GM21825 (cell line): ENCODE results near the gene NCK2.

Experiments used
- ATAC-seq: cut with Tn5 transposase; IDR thresholded peaks from one replicate; pipeline ENCODE4 v1.9.1; 2021; ENCODE audit warnings: mild to moderate bottlenecking, moderate library complexity; ENCODE audit not compliant: unreplicated experiment

Gene NCK2

DNA sequence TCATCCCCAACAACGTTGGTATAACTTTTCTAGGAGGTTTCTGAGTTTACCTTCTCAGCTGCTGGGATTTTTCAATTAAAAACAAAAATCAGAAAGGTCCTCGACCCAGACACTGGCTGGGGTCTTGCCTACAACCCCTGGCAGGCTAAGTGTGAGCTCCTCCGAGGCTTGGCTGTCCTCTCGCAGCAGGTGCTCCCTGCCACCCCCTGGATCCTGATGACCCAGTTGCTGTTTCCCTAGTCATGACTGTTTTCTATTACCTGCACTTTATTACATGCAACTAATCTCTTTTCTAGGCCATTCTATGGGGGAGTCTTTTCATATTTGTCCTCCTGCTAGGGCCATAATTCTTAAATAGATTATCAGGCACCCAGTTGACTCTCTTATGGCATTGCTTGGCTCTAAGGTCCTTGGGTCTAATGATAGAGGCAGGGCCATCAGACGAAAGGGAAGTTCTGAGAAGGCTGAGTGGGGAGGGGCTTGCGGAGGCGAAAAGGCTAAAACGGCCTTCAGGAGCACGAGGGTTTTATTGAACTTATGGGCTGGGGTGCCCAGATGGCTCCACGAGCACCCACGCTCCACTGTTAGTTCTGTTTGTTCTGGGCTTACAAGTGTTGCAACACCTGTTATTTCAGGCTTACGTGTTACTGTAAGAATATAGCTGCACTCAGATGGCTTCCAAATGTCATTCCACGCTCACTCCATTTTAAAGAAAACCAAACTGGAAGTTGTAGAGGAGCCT is 166.0 kb downstream of the NCK2 start:
- no peak for ATAC-seq

DNA sequence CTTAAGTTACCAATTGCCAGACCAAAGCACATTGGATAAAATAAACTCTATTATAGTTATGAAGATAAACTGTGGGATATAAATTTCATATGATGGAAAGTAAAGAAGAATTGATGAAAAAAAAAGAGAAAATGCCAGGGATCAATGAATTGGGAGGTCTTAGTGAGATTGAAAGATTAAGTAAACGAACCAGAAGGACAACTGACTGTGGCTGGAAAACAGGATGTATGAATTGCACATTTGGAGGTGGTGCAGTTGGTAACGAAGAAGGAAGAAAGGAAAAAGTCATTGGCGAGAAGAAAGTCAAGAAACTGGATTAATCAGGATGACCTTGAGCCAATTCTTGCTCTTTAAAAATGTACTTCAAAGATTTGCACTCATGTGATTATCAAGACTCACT is 166.7 kb downstream of the NCK2 start:
- no peak for ATAC-seq

DNA sequence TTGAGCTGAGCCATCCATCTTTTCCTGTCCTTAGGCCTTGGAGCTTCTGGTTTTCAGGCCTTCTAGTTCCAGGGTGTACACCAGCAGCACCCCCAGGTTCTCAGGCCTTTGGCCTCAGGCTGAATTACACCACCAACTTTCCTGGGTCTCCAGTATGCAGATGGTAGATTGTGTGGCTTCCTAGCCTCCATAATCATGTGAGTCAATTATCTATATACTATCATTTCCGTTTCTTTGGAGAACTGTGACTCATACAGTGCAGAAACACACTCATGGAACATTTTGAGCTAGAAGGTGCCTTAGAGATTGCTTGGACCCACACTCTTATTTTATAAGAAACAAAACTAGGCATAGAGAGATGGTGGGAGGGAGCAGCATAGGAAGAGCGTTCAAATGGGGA is 167.4 kb downstream of the NCK2 start:
- ATAC-seq = no peak

DNA sequence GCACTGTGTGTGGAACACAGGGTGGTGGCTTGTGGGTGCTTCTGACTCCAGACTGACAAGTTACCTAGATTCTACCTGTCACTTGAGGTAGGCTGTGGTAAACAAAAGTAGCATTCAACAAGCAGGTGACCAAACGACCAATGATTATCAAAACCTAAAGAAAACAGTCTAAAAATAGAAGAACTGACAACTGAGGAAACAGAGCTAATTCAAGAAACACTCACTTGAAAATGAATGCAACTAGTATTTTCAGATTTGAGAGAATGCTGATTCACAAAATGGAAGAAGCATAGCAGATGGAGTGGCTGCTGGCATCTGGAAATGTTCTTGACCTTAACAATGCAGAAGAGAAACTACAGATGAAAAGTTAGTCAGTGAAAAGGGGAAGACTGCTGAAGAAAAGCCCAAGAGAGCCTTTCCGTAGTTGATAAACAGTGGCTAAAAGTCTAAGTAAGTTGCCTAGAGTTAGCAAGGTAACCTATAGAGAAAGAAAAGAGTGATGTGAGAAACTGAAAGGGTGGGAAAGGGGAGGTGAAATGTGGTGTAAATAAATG is 170.4 kb downstream of the NCK2 start:
- ATAC-seq = peak; percentile 79

DNA sequence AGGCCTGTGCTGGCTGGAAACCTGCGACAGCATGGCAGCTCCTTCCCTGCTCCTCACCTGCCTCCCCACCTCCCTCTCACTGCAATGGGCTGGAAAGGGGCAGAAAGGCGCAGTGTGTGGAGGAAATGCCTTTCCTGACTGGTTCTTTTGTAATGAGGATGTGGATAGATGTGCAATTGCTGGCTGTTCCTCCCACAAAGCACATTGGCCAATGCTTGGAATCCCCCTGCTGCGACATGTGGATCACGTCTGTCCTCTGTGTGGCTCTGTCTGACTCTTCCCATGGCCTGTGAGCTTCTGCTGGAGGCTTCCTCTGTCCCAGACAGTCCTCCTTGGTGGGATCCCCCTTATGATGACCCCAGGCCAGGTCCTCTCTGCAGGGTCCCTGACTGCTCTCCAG is 172.5 kb downstream of the NCK2 start:
- ATAC-seq = no peak

DNA sequence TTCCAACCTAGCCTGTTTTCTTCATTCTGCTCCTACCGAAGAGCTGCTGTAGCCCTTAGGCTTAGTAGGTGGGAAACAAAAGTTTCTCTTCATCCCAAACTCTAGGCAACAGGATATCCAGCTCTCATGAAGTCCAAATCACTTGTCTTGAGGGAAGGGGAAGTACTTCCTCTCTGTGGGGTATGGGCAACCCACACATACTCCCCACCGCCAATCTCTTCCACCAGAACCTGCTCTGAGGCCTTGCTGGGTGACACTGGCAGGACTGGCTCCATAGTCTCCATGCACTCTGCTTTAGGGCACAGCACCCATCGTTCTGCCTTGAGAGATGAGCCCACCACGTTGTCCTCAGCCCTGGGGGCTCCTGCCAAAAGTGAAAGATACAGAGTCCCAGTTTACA is 173.0 kb downstream of the NCK2 start:
- ATAC-seq = no peak

DNA sequence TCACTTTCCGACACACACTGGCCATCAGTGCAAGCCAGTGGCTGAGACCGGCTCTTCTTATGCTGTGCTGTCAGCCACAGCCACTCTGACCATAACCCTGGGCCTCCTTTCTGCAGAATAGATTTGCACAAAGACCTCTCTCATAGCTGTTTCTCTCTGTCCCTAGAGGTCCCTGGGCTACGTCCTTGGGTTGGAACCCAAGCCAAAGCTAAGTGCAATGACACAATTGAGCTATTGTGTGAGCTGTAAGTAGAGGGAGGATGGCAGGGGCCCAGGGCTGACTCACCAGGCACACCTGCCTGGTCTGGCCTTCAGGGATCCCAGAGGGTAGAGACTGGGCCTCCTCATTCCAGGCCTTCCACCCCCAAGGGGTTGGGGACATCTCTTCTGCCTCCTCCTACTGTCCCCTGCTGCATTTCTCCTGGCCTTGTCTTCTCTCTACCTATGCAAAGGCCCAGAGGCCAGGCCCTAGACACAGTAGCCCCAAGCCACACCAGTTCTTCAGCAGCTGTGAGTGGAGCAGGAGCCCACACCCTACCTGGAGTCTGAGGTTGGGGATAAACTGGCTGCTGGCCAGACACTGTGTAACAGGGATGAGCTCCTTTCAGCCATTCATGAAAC is 174.6 kb downstream of the NCK2 start:
- no peak for ATAC-seq

DNA sequence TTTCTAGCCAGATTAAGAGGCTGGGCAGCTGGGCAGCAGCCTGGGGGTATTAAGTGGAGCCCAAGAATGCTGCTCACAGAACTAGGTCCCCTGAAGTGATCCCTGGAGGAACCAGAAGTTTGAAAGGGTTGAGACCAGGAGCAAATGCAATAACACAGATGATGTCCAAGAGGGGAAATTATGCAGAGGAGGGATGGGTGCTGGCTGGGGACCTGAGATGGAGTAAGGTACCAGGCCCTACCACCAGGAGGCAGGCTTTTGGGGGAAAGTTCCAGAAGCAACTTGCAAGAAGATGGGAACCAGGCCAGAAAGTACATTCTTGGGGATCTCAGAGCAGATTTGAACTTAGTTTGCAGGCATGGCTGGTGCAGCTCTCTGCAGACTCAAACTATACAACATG is 175.1 kb downstream of the NCK2 start:
- ATAC-seq = no peak

DNA sequence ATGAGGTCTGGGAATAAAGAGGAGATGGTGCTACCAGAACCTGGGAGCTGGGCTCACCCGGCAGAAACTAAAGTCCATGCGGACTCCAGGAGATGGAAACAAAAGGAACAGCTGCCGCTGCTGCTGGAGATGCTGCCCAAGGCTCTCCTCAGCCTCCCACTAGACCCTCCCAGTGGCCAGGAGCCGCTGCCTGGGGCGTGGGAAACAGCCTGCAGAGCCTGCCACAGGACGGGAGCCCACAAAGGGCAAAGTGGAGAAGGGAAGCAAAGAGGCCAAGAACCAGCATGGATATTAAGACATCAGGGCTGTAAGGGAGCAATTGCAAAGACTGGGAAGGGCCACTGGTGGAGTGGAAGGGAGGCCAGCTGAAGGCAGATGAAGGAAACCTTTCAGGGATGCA is 179.6 kb downstream of the NCK2 start:
- ATAC-seq = no peak

DNA sequence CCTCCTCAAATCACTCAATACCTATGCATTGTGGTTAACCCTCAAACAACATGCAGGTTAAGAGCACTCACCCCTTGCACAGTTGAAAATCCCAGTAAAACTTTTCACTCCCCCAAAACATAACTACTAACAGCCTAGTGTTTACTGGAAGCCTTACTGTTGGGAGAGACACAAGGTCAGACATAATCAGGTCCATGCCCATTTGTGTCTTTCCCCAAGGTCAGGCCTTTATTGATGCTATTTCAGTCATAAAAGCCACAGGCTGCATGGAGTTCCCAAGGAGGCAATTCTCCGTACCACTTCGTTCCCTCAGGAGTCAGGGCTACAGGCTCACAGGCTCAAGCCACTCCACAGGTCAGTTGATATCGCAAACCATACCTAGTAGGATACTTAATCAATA is 180.2 kb downstream of the NCK2 start:
- ATAC-seq = no peak

DNA sequence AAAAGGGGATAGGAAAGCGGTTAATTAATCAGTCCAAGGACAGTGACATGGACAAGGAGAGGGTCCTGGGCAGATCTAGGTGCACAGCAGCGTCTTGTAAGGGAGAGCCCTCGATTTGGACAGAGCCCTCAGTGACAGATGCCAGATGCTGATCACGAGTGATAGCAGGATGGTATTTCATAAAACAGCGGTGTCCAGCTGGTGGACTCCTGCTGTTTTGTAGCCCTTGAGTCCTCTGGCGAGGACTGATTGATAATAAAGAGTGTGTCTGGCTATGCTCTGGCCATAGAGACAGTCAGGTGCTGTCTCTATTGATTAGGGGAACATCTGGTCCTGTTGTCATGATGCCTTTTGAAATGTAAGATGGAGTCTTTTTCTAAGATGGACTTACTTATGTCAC is 180.7 kb downstream of the NCK2 start:
- no peak for ATAC-seq

DNA sequence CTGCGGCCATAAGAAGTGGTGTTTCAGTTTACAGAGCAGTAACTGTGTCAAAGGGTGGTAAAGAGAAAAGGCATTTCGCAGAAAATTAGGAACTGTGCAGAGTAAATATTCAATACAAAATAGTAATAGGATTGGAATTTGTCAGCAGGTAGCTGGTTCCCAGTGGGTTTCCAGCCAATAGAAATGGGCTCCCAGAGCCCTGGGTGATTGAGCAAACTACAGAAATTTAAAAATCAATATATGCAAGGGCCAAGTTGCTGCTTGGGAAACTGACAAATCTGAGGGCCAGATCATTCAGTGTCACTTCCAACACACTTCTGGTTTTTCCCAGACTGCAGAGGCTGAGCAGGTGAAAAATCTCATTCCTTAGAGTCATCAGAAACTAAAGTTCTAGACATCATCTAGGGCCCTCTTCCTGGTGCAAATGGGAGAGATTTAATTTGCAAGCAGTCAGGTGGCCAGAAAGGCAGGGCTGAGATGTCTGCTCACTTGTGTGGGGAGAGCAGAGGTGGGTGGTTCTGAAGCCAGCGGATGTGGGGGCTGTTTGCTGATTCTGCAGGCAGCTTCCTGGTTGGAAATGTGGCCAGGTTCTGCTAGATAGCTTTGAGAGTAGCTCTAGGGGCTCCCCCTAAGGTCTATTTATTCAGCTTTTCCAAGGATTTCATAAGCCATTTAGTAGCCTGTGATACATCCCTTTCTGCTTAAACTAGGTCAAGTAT is 182.4 kb downstream of the NCK2 start:
- ATAC-seq = no peak

DNA sequence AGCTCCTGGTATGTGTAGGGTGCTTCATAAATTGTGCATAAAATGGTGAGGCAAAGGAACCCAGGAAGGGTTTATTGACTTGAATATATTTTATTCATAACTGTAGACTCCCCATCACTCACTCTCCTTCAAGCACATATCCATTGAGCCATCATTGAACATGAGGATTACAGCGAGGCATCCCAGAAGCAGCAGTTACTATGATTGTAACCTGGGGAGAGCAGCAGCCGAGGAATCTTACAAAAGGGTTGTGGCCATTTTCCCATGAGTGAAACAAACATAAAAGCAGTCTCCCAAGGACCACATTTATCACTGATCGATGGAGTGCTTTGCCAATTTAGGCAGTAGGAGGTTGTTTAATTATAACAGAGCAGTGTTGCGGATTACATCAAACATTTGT is 183.4 kb downstream of the NCK2 start:
- ATAC-seq = no peak

DNA sequence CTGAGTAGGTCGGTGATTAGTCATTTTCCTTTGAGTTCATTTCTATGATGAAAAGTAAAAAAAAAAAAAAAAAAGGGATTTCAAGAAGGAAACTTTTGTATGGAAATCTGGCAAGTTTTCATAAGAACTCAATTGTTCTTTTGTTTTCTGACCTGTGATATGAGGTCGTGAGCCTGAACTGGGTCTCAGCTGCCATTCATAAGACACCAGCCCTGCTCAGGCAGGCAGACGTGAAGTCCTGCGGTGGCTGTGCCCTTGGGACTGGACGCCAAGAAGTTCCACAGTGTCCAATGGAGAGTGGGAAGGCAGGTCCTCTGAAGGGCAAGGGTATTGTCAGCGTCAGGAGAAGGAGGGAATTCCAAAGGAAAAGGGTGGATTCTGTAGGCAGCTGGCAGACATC is 183.9 kb downstream of the NCK2 start:
- no peak for ATAC-seq

DNA sequence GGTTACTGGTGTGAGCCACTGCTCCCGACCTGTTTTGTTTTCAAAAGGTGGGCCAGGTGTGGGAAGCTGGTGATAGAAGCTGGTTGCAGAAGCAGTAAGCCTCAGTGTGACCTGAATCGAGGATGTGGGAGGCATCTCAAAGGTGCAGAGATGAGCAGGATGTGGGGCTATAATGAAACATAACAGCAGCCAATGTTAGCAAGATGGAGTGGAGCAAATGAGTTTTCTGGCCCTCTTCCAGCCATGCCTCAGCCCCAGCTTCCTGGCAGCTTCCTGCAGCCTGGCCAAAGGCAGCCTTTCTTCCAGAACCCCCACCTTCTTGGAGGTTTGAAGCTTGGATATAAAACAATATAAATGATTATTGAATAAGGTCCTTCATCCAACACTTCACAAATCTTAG is 184.8 kb downstream of the NCK2 start:
- no peak for ATAC-seq

DNA sequence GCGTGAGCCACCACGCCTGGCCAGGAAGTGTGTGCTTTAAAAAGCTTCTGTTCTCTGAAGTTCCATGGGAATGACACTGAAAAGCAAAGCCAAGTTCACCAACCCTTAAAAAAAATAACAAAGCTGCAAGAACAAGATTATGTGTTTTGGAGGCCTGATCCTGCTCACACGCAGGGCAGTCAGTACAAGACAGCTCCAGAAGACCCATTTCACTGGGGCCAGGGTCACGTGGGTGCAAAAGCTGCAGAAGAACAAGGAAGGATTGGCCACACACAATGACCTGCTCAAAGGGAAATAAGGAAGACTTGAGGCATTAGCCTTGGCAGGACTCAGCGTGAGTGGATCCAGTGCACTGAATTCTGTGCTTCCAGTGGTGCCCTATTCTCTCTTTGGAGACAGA is 187.9 kb downstream of the NCK2 start:
- no peak for ATAC-seq

DNA sequence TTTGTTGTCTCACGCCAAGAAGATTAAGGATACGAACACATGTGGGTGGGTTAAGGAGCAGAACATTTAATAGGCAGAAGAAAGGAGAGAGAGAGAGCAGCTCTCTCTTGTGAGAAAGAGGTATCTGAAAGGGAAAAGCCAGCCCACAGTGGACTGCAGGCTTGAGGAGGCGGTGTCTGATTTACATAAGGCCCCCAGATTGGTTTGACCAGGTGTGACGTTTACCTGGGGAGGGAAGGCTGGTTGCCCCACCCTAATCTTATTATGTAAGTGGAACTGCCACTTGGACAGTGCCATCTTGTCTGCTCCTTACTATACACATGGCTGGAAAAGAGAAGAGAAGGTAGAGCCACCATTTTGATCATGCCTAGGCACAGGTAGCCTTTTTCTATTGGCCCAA is 189.2 kb downstream of the NCK2 start:
- no peak for ATAC-seq

DNA sequence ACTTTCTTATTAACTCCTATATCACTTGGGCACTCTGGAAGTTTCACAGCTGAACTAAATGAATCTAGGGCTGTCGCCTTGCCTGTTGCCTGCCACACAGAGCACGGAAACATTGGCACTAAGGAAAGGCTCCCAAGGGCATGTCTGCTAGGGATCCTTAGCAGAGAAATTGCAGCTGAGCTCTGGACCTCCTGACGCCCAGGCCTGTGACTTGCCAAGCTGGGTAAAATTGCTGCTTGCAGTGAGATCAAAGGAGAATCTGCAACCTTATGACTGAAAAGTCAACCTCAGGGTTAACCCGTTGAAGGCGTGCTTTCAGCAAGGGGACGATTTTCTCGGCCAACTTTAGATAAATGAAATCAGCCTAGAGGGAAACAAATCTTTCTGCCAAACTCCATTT is 189.8 kb downstream of the NCK2 start:
- no peak for ATAC-seq

DNA sequence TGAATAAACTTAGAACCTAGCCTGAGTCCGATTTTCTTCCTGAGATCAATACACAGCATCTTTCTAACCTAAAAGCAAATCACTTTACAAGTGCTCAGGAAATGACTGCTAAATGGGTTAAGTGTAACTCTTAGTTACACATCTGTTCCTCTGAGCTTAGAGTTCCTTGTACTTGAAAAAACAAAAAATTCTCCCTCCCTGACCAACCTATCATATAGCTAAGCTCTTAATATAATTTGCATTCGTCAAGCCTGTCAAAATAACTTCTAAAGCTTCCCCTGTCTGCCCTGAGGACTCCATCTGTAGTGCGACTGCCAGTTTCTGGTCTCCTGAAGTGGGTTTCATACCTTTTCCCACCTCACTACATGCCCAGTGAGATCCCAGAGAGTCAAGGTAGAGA is 190.4 kb downstream of the NCK2 start:
- ATAC-seq = no peak

DNA sequence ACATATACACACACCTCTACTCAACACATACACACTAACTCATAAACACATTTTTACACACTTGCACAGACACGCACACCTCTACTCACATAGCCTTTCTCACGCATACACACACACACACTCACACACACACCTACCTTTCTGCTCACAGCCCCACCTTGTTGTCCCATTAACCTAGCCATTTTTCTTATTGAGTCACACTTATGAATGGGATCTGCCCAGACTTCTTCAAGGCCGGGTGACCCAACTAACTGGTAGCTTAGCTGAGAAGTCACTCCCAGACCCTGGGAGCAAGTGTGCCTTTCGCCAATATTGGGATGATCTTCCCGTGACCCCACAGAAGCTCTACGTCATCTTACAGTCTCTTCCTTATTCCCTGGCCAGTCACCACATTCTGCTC is 192.2 kb downstream of the NCK2 start:
- ATAC-seq = no peak

DNA sequence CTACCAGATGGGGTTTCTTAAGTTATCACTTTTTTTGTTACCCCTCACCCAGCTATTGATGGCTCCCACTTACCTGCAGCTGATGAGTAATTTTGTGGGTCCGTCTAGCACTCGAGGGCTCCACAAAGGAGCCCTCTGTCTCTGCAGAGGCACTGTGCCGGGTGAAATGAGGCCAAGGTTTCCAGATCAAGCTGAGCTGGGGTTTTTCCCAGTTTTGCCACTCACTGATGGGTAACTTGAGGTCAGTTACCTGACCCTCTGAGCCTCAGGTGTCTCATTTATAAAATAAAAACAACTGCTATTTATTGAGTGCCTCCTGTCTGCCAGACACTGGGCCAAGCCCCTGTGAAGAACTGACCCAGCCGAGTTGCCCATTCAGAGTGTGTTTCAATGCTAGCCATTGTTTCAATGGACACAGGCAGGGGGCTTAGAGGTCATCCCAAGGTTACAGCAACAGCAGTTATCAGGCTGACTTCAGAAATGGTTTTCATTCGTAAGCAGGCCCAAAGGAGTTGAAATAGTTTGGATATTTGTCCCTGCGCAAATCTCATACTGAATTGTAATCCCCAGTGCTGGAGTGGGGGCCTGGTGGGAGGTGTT is 192.9 kb downstream of the NCK2 start:
- ATAC-seq = no peak
